Left lobe of liver (tissue), 2 donors: Measurements from ENCODE around the gene TRIM74. TPM values are rescaled to one million over a fixed set of nuclear protein-coding genes. Genes with fewer than 3 reads are reported as not detected.
A peak's percentile ranks its signal among the peaks of the same experiment; 100 is the strongest.
"Not testable (repeated sequence)": the region's sequence is repeated elsewhere in the genome, so short reads cannot be mapped to it uniquely, and the experiment has no call there.

Experiments
- ATAC-seq: fragments of 200-7000 bp; cut with Tn5 transposase; one replicate; pipeline ENCODE4 v1.9.1; 2020; ENCODE audit warnings: mild to moderate bottlenecking, moderate library complexity
- DNase-seq: peaks from one replicate; pipeline ENCODE4 v3.0.0-alpha.2; 2020; ENCODE audit warnings: low spot score
- total RNA-seq: library from RNA; stranded (reverse); gene quantifications from one replicate; pipeline ENCODE4 v1.2.1, GENCODE V29; 2021
- donor health status: DM: no; HTN: no; CAD: no; lungs with moderate emphysema.
- donor health status: DM: no; HTN: yes; CAD: no.

Gene TRIM74
- 0.78 TPM for total RNA-seq

DNA sequence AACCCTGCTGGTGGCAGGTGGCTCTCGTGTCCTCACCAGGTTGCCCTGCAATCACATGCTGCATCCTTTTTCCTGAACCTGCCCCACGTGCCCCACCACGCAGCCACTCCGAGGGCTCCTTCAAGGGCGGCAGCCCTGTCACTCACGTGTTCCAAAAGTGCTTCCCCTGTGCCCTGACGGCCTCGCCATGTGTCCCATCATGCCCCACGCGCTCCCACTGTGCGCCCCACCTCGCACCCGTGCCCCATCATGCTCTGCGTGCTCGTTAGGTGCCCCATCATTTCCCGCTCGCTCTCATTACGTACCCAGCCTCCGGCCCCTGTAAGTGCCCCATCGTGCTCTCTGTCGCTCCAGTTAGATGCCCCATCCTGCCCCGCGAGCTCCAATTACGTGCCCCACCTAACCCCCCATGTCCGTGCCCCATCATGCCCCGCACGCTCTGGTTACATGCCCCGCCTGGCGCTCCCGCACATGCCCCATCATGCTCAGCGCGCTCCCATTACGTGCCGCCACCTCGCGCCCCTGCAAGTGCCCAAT, at the start of gene TRIM74:
TRIM74 (minus strand) TSS at position 487 of the 537 bp plus-strand sequence. CDS start 3,309 bp downstream, outside the sequence.
- not testable (repeated sequence) for ATAC-seq, DNase-seq

DNA sequence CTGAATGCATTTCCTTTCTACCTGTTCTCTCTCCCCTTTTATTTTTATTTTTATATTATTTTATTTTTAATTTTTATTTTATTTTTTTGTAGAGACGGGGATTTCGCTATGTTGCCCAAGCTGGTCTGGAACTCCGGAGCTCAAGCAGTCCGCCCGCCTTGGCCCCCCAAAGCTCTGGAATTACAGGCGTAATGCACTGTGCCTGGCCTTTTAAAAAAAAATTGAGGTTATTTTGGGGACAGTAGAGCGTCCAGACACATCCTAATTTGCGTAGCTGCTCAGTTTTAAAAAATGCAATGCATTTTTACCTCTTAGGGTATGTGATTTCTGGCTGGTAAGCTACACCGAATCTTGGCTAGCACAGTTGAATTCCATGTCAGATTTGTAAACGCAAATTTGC, 37.2 kb upstream of the TRIM74 start:
- not testable (repeated sequence) for ATAC-seq
- DNase-seq: peak; percentile 42

DNA sequence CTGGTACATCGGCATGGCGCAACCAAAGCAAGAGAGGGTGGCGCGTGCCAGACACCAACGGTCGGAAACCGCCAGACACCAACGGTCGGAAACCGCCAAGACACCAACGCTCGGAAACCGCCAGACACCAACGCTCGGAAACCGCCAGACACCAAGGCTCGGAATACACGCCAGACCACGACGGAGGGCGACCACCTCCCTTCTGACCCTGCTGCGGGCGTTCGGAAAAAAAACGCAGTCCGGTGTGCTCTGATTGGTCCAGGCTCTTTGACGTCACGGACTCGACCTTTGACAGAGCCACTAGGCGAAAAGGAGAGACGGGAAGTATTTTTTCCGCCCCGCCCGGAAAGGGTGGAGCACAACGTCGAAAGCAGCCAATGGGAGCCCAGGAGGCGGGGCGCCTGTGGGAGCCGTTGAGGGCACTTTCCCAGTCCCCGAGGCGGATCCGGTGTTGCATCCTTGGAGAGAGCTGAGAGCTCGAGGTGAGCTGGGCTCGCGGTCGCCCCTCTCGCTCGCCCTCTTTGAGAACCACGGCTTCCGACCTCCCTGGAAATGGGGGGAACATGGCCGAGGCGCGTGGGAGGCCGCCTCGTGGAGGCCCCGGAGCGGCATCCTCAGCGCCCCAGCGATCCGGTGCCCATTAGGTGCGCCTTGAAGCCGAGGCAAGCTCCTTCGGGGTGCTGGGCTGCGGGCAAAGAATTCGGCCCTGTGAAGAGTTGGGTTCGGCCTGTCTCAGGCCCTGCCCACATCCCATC, 36.6 kb upstream of the TRIM74 start:
- DNase-seq (peak; percentile 94), ATAC-seq (peak; percentile 90)

DNA sequence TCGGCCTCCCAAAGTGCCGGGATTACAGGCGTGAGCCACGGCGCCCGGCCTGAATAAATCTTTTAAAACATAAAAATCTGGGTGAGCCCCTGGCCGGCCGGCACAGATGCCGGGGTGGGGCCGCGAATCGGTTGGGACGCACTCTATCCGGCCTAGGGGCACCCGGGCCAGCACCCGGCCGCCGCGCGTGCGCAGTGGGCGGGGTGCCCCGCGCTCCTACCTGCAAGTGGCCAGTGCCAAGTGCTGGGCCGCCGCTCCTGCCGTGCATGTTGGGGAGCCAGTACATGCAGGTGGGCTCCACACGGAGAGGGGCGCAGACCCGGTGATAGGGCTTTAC, 36.1 kb upstream of the TRIM74 start:
- DNase-seq (peak; percentile 87), ATAC-seq (peak; percentile 95)

DNA sequence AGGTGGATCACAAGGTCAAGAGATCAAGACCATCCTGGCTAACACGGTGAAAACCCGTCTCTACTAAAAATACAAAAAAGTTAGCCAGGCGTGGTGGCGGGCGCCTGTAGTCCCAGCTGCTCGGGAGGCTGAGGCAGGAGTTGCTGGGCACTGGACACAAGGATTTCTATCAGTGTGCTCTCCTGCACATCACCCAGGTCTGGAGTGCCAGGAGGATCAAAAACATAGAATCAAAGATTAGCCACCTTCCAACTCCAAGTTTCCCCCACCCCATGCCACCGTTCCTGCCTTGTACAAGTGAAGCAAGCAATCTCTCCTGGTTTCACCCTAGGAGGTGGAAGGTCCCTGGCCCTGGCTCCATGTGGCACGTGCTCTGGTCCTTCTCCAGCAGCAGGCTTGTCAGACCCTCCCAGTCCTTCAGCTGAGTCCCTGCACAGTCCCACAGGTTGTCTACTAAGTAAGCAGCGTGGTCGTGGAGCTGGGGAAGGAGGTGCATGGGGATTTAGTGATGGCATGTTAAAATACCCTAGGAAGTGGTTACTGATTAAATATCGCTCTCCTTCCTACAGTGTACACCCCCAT, 28.7 kb upstream of the TRIM74 start:
- peak; percentile 23 for ATAC-seq
- DNase-seq: not testable (repeated sequence)

DNA sequence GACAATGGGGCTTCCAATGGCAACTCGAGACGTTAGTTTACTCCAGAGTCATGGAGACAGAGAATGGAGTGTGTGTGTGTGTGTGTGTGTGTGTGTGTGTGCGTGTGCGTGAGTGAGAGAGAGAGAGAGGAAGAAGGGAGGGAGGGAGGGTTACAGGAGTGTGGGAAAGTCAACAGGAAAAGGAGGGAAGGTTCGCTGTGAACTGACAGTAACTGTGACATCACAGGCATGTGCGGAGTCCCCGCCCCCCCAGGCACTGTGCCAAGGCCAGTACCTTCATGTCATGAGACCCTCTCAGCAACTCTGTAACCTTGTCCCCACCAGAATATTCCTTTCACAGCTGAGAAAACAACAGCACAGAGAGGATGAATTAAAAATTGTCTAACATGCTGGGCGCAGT, 28.2 kb upstream of the TRIM74 start:
- DNase-seq: not testable (repeated sequence)
- peak; percentile 57 for ATAC-seq

DNA sequence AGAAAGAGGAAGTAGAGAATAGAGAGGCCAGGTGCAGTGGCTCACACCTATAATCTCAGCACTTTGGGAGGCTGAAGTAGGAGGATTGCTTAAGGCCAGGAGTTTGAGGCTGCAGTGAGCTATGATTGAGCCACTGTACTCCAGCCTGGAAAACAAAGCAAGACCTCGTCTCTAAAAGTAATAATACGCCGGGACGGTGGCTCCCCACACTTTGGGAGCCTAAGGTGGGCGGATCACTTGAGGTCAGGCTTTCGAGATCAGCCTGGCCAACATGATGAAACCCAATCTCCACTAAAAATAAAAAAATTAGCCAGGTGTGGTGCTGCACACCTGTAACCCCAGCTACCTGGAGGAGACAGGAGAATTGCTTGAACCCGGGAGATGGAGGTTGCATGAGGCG, 26.2 kb upstream of the TRIM74 start:
- not testable (repeated sequence) for ATAC-seq, DNase-seq

DNA sequence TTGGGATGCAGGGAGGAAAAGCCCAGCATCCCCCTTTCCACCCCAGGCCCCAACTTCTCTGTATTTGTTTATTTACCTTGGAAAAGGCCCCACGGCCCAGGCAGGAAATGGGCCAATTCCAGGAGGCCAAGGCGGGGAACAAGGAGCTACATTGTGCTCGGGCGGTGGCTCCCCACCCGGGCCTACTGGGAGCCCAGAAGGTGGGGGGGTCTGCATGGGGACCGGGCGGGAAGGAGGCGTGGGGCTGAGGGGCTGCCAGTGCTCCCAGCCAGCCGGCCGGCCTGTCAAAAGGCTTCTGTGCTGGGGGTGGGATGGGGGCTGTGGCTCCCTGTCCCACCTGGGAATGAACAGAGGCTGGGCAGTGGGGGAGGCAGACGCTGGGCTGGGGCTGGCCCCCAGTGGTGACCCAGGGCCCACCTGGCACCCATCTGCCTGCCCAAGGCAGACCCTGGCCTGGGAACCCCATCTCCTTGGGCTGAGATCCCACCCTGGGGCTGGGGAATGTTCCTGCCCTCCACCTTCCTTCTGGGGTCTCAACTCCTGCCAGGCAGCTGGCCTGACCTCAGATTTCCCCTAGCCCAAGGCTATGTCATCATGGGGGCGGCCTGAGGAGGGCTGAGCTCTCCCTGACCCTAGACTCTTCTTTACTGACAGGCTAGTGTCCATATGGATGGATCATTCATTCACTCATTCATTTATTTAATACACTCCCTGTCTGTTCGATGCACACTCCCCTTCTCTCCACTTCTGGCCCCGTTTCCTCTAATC, 21.1 kb upstream of the TRIM74 start:
- ATAC-seq (peak; percentile 68), DNase-seq (peak; percentile 42)

DNA sequence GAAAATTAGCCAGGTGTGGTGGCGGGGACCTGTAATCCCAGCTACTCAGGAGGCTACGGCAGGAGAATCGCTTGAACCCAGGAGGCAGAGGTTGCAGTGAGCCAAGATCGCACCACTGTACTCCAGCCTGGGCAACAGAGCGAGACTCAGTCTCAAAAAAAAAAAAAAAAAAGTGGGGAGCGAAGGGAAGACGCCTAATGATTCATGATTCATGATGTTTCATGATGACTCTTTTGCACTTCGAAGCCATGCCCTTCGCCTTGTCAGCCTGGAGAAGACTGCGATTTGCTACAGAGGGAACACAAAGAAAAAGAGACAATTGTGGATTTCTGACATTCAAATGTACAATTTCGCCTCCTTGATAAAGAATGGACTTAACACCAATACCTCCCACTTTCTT, 12.8 kb upstream of the TRIM74 start:
- not testable (repeated sequence) for ATAC-seq, DNase-seq

DNA sequence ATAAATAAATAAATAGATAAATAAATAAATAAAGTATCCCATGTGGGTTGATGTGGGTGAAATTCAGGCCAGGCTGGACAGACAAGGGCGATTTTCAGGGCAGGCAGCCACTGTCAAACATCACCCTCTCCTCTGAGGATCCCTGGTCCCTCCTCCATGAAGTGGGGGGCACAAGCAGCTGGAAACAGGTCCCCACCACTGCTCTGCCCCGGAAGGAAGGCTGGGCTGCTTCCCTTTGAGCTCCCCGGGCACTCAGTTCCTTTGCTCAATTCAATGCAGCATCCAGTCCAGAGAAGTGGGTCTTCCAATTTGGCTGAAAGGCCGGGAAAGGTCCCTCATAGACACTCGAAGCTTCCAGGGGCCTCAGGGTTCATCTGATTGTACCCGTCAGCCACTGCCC, 11.1 kb upstream of the TRIM74 start:
- ATAC-seq: not testable (repeated sequence)

DNA sequence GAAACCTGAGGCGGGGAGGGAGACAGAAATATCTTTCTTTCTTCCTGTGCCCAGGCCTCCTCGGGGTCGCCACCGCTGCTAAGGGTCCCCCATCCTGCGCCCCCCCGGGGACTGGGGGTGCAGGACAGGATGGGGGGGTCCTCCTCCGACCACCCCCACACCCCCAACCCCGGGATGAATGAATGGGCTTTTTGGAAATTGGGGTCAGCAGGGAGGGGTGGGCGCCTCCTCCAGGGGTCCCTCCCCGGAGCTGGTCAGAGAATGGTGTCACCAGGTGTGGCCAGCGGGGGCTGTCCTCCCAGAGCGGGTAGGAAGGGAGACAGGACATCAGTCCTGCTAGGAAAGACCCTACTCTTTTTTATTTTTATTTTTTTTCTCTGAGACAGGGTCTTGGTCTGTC, 7.2 kb upstream of the TRIM74 start:
- DNase-seq: peak; percentile 42
- ATAC-seq: not testable (repeated sequence)

More for the DNA sequence above, 11.1 kb upstream of the TRIM74 start:
- DNase-seq: peak; percentile 34

DNA sequence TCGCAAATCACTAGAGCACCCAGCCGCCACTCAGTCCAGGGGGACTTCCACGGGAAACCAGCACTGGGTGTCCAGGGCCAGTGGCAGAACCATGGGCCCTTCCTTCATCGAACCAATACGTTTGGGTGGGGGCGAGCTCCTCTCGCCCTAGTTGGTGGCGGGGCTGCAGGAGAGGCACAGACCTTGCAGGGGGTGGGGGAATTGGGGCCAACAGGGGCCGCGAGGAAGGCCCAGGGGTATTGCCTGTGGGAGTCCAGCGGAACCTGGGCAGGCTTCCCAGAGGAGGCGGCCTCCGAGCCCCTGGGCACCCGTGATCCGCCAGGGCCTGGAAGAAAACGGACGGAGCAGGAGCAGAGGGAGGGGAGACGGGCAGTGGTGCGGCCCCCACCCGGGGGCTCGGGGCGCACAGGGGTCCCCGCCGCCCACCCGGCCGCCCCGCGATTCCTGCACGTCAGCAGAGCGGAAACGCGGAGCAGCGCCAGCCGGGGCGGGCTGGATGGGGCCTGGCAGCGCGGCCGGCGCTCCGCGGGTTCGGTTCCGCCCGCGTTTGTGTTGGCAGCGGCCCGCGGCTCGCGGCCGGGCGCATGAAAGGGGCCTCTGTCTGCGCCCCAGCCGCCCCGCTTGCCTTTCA, 6.5 kb upstream of the TRIM74 start:
- ATAC-seq (peak; percentile 5), DNase-seq (peak; percentile 44)

DNA sequence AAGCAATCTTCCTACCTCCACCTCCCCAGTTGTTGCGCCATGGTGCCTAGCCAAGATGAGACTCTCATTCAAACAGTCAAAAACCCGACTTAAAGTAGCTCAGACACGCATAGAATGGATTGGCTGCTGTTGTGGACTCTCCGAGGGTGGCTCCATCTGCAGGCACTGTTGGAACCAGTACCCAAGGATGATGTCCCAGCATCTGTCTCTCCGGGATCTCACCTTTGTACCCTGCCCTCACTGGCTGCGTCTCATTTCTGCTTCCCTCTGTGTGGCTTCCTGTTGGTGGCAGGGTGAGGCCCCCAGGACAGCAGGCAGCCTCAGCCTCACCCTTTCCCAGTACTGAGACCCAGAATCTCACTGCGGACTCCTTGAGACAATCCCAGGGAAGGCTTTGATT, 5.5 kb upstream of the TRIM74 start:
- DNase-seq: peak; percentile 35
- peak; percentile 52 for ATAC-seq

DNA sequence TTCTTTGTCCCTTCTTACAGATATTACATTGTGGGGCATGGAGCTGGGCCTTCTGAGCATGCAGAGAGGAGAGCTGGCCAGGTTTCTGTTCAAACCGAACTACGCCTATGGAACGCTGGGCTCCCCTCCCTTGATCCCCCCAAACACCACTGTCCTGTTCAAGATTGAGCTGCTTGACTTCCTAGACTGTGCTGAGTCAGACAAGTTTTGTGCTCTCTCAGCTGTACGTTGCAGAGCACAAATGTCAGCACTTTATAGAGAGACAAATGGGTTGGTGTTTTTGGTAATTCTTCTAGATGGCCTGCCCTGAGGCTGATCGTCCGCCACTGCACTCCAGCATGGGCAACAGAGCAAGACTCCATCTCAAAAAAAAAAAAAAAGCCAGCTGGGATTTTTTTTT, 2.2 kb upstream of the TRIM74 start:
- peak; percentile 17 for ATAC-seq
- not testable (repeated sequence) for DNase-seq

DNA sequence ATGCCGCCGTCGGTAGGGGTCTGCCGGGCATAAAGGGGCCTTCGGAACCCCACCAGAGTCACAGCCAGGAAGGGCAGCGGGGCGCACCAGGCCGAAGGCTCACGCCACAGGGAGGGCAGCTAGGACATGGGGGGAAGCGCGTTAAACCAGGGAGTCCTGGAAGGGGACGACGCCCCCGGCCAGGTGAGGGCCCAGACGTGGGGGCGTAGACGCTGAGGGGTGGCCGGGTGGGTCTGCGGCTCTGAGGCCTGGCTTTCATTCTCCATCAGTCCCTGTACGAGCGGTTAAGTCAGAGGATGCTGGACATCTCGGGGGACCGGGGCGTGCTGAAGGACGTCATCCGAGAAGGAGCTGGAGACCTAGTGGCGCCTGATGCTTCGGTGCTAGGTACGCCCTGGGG, 422 bp upstream of the TRIM74 start:
- not testable (repeated sequence) for DNase-seq, ATAC-seq

DNA sequence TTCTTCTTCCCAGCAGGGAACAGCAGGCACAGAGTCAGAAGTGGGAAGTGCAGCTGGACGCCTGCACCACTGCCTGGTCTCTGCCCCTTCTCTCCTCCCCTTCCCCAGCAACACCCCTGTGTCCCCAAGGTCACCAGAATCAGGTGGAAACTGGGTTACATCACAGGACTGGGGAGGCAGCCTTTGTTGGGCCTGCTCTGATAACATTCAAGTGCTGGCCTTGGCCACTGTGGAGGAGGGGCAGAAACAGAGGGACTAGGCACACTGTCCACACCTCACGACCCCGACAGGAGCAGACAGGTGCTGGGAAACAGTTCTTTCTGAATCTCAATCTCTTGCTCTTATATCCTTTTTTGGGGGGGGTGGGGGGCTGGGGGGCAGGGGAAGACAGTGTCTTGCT, 2.4 kb downstream of the TRIM74 start:
- ATAC-seq (peak; percentile 10), DNase-seq (peak; percentile 40)

DNA sequence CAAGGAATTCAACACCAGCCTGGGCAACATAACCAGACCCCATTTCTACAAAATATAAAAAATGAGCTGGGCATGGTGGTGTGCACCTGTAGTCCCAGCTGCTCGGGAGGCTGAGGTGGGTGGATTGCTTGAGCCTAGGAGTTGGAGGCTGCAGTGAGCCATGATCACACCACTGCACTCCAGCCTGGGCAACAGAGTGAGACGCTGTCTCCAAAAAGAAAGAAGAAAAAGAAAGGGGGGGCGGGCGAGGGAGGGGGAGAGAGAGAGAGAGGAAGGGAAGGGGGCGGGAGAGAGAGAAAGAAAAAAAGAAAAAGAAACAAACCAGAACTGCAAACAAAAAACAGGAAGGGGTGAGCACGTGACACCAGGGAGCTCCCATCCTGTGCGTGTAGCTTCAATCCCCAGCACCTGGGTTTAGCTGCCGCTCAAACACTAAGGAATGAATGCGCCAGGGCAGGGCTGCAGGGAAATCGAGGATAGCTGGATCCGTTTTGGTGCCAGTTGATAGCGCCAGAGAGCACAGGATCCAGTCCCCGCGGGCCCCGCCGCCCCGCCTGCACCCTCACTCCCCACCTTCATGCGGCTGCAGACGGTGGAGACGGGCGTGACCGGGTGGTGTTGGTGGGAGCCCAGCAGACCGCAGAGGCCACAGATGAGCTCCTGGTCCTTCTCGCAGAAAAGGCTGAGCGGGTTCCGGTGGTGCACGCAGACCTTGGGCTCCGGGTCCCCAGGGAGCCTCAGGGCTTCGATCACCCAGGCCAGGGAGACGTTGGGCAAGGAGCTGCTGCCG, 3.9 kb downstream of the TRIM74 start:
- not testable (repeated sequence) for DNase-seq
- ATAC-seq: peak; percentile 41

DNA sequence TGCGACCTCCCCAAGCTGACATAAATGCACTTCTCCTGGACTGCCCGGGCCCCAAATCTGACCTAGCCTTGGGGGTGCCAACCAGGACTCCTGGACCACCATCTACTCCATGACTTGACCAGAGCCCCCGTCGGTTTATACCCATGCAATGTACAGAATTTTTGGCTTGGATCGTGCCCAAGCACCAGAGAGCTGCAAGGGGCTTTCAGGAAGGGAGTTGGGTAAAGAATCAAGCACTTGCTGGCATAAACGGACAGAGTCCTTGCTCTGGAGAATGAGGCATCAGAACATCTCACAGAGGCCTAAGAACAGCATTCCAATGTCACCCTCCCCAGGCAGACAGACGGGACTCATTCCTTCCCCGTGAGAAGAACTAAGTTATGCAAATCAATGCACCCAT, 6.2 kb downstream of the TRIM74 start:
- not testable (repeated sequence) for DNase-seq, ATAC-seq

DNA sequence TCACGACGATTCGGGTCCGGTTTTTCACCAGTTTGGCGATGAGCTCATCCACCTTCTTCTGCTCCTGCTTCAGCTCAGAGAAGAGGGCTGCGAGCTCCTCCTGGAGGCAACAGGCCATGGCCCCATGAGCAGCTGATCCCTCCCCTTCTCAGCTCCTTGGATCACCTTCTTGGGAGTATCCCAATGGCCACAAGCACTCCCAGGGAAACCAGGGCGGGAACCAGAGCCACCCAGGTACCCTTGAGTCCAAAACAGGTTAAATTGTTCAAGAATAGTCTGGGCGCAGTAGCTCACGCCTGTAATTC, 8.0 kb downstream of the TRIM74 start:
- ATAC-seq, DNase-seq: not testable (repeated sequence)
